ENCODE data around the gene SMC6. TPM values are rescaled to one million over a fixed set of nuclear protein-coding genes. Genes with fewer than 3 reads are reported as not detected.

Gene SMC6
- total and polyA plus RNA-seq, 10 of the 15 experiments (the other 5 are each of a cell fraction or from before 2014, with no cell fraction given) = 12.8 to 63.8 (median 38.8) TPM

GRCh38 chr2:17658251-17658843 is 95.3 kb downstream of the SMC6 start:
- in situ Hi-C loops (cut with MboI) (no loop called here), intact Hi-C loops (cut with micrococcal nuclease; ENCODE audit: unreplicated experiment) (loop anchor here (1.0 to 5.0 kb wide), 2 partner anchors 12 to 164 kb away; no protein-coding TSS in a partner anchor)
- H3K9ac ChIP-seq (ENCODE audit: control insufficient read depth, insufficient read depth, low read length) = no peak overlapping the region
- CTCF ChIA-PET = interaction anchor here (1.3 to 24.9 kb wide), 3 partner anchors 7 to 163 kb away, joined by 3 to 604 read pairs (median 604); no protein-coding TSS in a partner anchor
- no peaks in the 10 kb centered on the region for H3K79me2 ChIP-seq (ENCODE audit: control insufficient read depth, insufficient read depth, low read length)
- H3K4me1 ChIP-seq (ENCODE audit: control insufficient read depth, insufficient read depth, low read length) = peaks cover 15% of the 10 kb centered on the region
- SMC1A ChIA-PET (ENCODE audit: uncharacterized antibody, unreplicated experiment) = interaction anchor here (1.0 to 6.9 kb wide), 4 partner anchors 13 to 163 kb away, joined by 3 to 80 read pairs (median 20); no protein-coding TSS in a partner anchor
- BruUV-seq (replicated peaks) = no TSS peak
- POLR2A ChIA-PET = interaction anchor here (0.6 to 1.4 kb wide), 3 partner anchors 13 to 187 kb away, joined by 4 read pairs; no protein-coding TSS in a partner anchor
- H3K9me3 ChIP-seq (replicated peaks; ENCODE audit: control insufficient read depth, insufficient read depth, low read length) = no peaks in the 10 kb centered on the region
- no peak overlapping the region for H2AFZ ChIP-seq (ENCODE audit: control insufficient read depth, low read depth, low read length)
- peak overlapping the region; percentile 57 for H3K27ac ChIP-seq (ENCODE audit: control insufficient read depth, insufficient read depth)
- H3K36me3 ChIP-seq (ENCODE audit: control insufficient read depth in 2 of 2, insufficient read depth in 2 of 2, low read length in 1 of 2) = peaks cover 0 to 5% of the 10 kb centered on the region in 2 experiments; a peak in 3 of 4 replicates
- DNase-seq (ENCODE audit: low read depth, low spot score) = peak; percentile 64
- peak; percentile 91 for FAIRE-seq
- 77% methylated on average over 6 of the region's 6 CpGs for WGBS (ENCODE audit: insufficient coverage, insufficient replicate concordance, low lambda C conversion rate, missing lambda C conversion rate)
- peak; percentile 95 for ATAC-seq
- H4K20me1 ChIP-seq (ENCODE audit: control insufficient read depth, insufficient read depth) = no peaks in the 10 kb centered on the region
- no peaks in the 10 kb centered on the region for H3K27me3 ChIP-seq (replicated peaks in 1 of 2; ENCODE audit: control insufficient read depth in 2 of 2, insufficient read depth in 2 of 2, low read length in 1 of 2)
- H3K4me2 ChIP-seq (ENCODE audit: control insufficient read depth, insufficient read depth) = no peak overlapping the region
- no peak overlapping the region for H3K4me3 ChIP-seq
- RAD21 ChIA-PET (ENCODE audit: unreplicated experiment) = interaction anchor here (1.2 to 4.6 kb wide), 3 partner anchors 12 to 175 kb away, joined by 3 to 25 read pairs (median 12); no protein-coding TSS in a partner anchor
- TF ChIP-seq MTA2 (IDR thresholded peaks at IDR 0.05; ENCODE audit: low read depth) (peak; percentile 70), BCL11A (IDR thresholded peaks at IDR 0.05; ENCODE audit: low read depth, low read length) (peak; percentile 61; the same call in 1 of the 2 replicates), CREB1 (IDR thresholded peaks at IDR 0.05; ENCODE audit: low read depth) (peak; percentile 50; the same call in 1 of the 2 replicates), ATF2 (IDR thresholded peaks at IDR 0.05; ENCODE audit: low read length) (peak; percentile 87), NR2F1 (conservative IDR thresholded peaks at IDR 0.05) (peak; percentile 84), POLR2AphosphoS5 (IDR thresholded peaks at IDR 0.05; ENCODE audit: low read length) (no peak; the same call in 1 of the 2 replicates), ZBED1 (IDR thresholded peaks at IDR 0.05; ENCODE audit: borderline replicate concordance) (peak; percentile 92), IKZF1 (conservative IDR thresholded peaks at IDR 0.05) (peak; percentile 80), SPI1 (IDR thresholded peaks at IDR 0.05; ENCODE audit: borderline replicate concordance, insufficient read depth, low read depth, low read length) (peak; percentile 78), SRF (IDR thresholded peaks at IDR 0.05; ENCODE audit: low read depth in 2 of 2, low read length in 2 of 2) (no peak), TCF7 (IDR thresholded peaks at IDR 0.05; ENCODE audit: borderline replicate concordance) (peak; percentile 98), CEBPB (IDR thresholded peaks at IDR 0.05; ENCODE audit: borderline replicate concordance in 1 of 2, low read depth in 2 of 2, low read length in 2 of 2) (peak in 1 of 2 experiments; percentile 64; a peak in 1 of 4 replicates), TAF1 (IDR thresholded peaks at IDR 0.05; ENCODE audit: borderline replicate concordance, low read depth, low read length) (0 out of 2 replicates have a peak, but pooled peaks have one; percentile 22), CREM (IDR thresholded peaks at IDR 0.05; ENCODE audit: low read depth) (peak; percentile 81), NBN (IDR thresholded peaks at IDR 0.05) (peak; percentile 74; the same call in 1 of the 2 replicates), ZNF622 (IDR thresholded peaks at IDR 0.05) (no peak), NFIC (IDR thresholded peaks at IDR 0.05; ENCODE audit: low read depth, low read length) (peak; percentile 95), GABPA (IDR thresholded peaks at IDR 0.05; ENCODE audit: low read depth) (peak; percentile 18; the same call in 1 of the 2 replicates), ZNF384 (IDR thresholded peaks at IDR 0.05; ENCODE audit: borderline replicate concordance, low read depth, low read length) (no peak), TCF3 (IDR thresholded peaks at IDR 0.05; ENCODE audit: borderline replicate concordance, insufficient read depth, low read depth, low read length) (no peak), IRF4 (IDR thresholded peaks at IDR 0.05; ENCODE audit: low read depth, low read length) (0 out of 2 replicates have a peak, but pooled peaks have one; percentile 21), DPF2 (IDR thresholded peaks at IDR 0.05) (peak; percentile 58; the same call in 1 of the 2 replicates), LARP7 (IDR thresholded peaks at IDR 0.05) (no peak), ATF7 (IDR thresholded peaks at IDR 0.05; ENCODE audit: low read depth) (peak; percentile 78), RUNX3 (IDR thresholded peaks at IDR 0.05; ENCODE audit: low read length) (peak; percentile 98), MEF2A (IDR thresholded peaks at IDR 0.05; ENCODE audit: insufficient read depth, low read depth, low read length) (peak; percentile 52; the same call in 1 of the 2 replicates), MTA3 (IDR thresholded peaks at IDR 0.05; ENCODE audit: borderline replicate concordance, low read length) (0 out of 2 replicates have a peak, but pooled peaks have one; percentile 56)
